ENCODE data around the gene SEC23B. TPM values are rescaled to one million over a fixed set of nuclear protein-coding genes. Genes with fewer than 3 reads are reported as not detected.
"Not testable (repeated sequence)": the region's sequence is repeated elsewhere in the genome, so short reads cannot be mapped to it uniquely, and the experiment has no call there.

The SEC23B gene
- total RNA-seq, 2 experiments from 2014 or later: 99.0 to 101 TPM

- POLR2A ChIA-PET: no interaction called here
- CTCF ChIA-PET: no interaction called here
These were observed 6.4 kb downstream of the SEC23B start for GRCh38 chr20:18514127-18514526.

DNA sequence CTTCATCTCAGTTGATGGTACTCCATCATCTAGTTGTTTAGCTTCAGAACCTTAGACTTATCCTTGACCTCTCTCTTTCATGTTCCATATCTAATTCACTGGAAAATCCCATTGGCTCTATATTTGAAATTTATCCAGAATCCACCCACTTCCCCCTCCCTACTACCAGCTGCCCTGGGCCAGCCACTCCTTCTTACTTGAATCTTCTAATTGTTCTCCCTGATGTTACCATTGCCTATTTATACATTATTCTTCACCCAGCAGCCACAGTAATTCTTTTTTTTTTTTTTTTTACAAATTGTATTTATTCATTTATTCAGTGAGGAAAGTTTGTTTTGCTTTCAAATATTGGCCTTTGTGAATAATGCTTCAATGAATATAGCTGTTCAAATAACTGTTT, 8.2 kb downstream of the SEC23B start:
- CTCF ChIA-PET: interaction anchor here (0.6 kb wide), 1 partner anchor 59 kb away, joined by 3 read pairs; no protein-coding TSS in a partner anchor
- POLR2A ChIA-PET: interaction anchor here (0.7 kb wide), 3 partner anchors 31 to 548 kb away, joined by 4 to 7 read pairs (median 5); partner anchors contain the start of gene SNX5

- CTCF ChIA-PET, POLR2A ChIA-PET: not testable (repeated sequence)
These were observed 14.3 kb downstream of the SEC23B start for GRCh38 chr20:18522066-18522465.

DNA sequence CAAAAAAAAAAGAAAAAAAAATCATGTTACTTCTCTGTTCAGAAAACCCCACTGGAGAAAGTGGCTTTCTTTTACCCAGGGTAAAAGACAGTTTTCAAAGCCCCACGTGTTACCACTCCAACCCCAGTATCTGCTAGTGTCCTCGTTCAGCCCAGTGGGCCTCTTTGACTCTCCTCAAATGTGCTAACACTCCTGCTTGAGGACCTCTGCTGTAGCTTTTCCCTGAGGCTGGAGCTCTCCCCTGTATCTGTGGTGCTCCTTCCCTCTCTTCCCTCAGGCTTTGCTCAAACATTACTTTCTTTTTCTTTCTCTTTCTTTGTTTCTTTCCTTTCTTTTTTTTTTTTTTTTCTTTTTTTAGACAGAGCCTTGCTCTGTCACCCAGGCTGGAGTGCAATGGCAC, 15.3 kb downstream of the SEC23B start:
- POLR2A ChIA-PET: no interaction called here
- CTCF ChIA-PET: no interaction called here

GRCh38 chr20:18524646-18525045, 16.9 kb downstream of the SEC23B start:
- ChIA-PET POLR2A (no interaction called here), CTCF (no interaction called here)

DNA sequence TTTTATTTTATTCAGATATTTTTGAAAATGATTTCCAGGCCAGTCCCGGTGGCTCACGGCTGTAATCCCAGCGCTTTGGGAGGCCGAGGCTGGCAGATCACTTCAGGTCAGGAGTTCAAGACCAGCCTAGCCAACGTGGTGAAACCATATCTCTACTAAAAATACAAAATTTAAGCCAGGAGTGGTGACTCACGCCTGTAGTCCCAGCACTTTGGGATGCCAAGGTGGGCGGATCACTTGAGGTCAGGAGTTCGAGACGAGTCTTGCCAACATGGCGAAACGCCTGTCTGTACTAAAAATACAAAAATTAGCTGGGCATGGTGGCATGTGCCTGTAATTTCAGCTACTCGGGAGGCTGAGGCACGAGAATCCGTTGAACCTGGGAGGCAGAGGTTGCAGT, 19.0 kb downstream of the SEC23B start:
- CTCF ChIA-PET, POLR2A ChIA-PET: not testable (repeated sequence)

GRCh38 chr20:18527339-18527738, 19.6 kb downstream of the SEC23B start:
- ChIA-PET POLR2A (no interaction called here), CTCF (no interaction called here)

- CTCF ChIA-PET: no interaction called here
- POLR2A ChIA-PET: no interaction called here
These were observed 20.1 kb downstream of the SEC23B start for GRCh38 chr20:18527836-18528235.

DNA sequence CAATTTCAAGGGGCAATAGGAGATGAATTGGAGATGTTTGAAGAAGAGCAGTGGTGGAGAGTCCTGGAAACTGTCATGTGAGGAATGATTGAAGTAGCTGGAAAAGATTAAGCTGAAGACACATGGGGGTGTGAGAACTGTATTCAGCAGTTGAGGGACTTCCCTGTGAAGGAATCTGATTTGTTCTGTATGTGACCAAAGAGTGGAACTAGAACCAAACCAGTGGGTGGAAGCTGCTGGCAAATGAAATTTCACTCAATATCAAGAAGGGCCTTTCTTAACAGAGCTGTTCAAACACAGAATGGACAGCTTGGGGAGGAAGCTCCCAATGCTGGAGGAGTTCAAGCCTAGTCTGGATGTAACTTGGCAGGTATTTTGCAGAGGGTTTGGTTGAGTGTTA, 21.3 kb downstream of the SEC23B start:
- POLR2A ChIA-PET: no interaction called here
- CTCF ChIA-PET: no interaction called here

GRCh38 chr20:18532626-18533025, 24.9 kb downstream of the SEC23B start:
- POLR2A ChIA-PET: no interaction called here
- CTCF ChIA-PET: no interaction called here

GRCh38 chr20:18533491-18533890, 25.8 kb downstream of the SEC23B start:
- ChIA-PET CTCF (no interaction called here), POLR2A (no interaction called here)

GRCh38 chr20:18533978-18534644, 26.4 kb downstream of the SEC23B start:
- ChIA-PET POLR2A (no interaction called here), CTCF (no interaction called here)

DNA sequence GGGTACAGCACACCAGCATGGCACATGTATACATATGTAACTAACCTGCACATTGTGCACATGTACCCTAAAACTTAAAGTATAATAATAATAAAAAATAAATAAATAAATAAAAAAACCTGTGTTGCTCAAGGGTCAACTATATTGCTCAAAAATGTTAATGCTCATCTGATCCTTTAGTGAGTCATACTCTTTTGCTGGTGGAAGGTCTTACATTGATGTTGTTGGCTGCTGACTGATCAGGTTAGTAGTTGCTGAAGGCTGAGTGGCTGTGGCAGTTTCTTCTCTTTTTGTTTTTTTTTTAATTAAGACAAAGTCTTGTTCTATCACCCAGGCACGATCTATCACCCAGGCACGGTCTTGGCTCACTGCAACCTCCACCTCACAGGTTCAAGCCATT, 29.9 kb downstream of the SEC23B start:
- POLR2A ChIA-PET: interaction anchor here (0.8 kb wide), 1 partner anchor 69 kb away, joined by 5 read pairs; no protein-coding TSS in a partner anchor
- CTCF ChIA-PET: no interaction called here

- ChIA-PET POLR2A (no interaction called here), CTCF (no interaction called here)
These were observed 34.0 kb downstream of the SEC23B start for GRCh38 chr20:18541741-18542140.

GRCh38 chr20:18543216-18543615, 35.5 kb downstream of the SEC23B start:
- ChIA-PET POLR2A (interaction anchor here (0.5 kb wide), 1 partner anchor 57 kb away, joined by 3 read pairs; no protein-coding TSS in a partner anchor), CTCF (no interaction called here)

- POLR2A ChIA-PET: interaction anchor here (0.6 kb wide), 1 partner anchor 45 kb away, joined by 6 read pairs; no protein-coding TSS in a partner anchor
These were observed 36.2 kb downstream of the SEC23B start for GRCh38 chr20:18543932-18544331.

DNA sequence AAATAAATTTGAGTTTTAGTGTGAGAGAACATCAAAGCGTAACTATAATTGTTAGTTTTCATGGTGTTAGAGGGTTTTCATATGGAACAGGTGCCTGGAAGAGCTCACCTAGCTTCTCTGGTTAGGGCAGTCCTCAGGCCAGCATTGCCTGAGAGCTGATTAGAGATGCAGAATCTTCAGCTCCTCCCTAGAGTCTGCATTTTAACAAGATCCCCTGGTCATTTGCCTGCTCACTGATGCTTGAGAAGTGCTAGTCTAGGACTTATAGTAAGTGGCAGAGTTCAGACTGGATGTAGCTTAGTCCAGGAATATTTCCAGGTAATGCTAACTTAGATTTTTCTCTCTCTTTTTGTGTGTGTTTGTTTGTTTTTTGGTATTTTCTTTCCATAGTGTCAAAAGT, 37.8 kb downstream of the SEC23B start:
- POLR2A ChIA-PET: no interaction called here
- CTCF ChIA-PET: no interaction called here

More at GRCh38 chr20:18543932-18544331, 36.2 kb downstream of the SEC23B start:
- CTCF ChIA-PET: no interaction called here

DNA sequence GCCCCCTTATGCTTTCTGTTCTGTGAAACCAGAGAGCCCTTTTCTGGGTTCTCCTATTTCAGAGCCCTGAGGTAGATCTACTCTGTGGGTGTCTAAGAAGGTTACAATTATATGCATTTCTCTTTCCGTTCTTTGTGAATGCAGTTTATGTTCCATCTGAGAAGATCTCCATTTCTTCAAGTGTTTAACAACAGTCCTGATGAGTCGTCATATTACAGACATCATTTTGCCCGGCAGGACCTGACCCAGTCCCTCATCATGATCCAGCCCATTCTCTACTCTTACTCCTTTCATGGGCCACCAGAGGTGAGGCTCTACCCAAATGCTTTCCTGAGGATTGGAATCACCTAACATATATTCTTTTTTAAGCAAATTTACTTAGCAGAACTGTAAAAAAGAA, 40.7 kb downstream of the SEC23B start:
- ChIA-PET POLR2A (no interaction called here), CTCF (no interaction called here)

DNA sequence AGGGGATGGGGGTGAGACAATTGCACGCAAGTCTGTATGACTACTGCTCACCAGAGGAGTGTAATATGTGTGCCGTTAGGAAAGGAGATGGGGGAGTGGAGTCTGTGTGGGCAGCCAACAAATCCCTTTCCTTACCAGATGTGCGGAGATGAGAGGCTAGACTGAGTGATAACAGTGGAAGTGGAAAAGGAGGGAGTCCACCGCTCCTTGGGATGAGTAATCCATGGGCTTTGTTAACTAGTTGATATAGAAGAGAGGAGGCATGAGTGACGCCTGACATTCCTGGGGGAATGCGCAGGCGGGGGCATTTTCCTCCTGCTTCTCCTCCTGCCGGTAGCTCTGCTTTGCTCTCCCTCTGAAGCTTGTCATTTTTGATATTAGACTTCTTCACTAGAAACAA, 46.0 kb downstream of the SEC23B start:
- POLR2A ChIA-PET: no interaction called here
- CTCF ChIA-PET: no interaction called here

DNA sequence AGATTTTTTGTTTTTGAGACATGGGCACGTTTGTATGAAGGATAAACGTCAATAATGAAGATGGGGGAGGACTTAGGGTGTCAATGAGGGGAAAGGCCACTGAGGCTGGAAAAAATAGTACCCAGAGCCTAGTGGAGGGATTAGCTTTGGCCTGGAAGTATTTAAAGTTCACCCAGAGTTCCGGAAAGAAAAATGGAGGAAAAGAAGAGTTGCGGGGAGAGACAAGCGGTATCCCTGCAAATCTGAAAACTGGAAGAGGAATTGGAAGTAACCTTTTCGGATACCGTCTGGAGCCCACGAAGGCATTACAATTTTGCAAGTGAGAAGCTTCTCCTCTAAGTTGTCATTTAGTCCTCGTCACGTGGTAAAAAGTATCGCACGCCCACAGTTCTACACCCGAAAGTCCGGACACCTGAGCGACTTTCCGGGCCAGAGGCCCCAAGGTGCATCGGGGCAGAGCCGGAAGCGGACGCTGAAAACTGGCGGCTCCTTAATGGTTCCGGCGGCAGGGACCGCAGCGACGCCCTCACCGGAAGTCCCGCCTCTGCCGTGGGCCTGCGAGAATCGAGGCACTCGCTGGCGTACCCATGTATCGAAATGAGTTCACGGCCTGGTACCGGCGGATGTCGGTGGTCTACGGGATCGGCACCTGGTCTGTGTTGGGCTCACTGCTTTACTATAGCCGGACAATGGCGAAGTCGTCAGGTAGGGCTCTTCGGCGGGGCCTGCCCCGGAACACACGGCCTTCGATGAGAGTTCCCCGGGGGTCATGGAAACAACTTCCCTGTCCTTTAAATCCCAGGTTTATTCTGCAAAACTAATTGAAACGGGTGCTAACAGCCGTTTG, 59.4 kb downstream of the SEC23B start, which contains the start of gene SMIM26:
Gene SMIM26, plus strand, starts transcription at position 541 of the 847 bp plus-strand sequence. Its CDS starts 47 bp downstream, at position 588.
- CTCF ChIA-PET: no interaction called here
- POLR2A ChIA-PET: no interaction called here

GRCh38 chr20:18567739-18568091, 60.0 kb downstream of the SEC23B start:
- POLR2A ChIA-PET: no interaction called here
- CTCF ChIA-PET: no interaction called here
